B cell (primary cell): ENCODE measurements around the gene CCDC7. TPM values are rescaled to one million over a fixed set of nuclear protein-coding genes. Genes with fewer than 3 reads are reported as not detected.
"Not testable (repeated sequence)": the region's sequence is repeated elsewhere in the genome, so short reads cannot be mapped to it uniquely, and the experiment has no call there.

Experiments
- ATAC-seq: fragments of 200-7000 bp; cut with Tn5 transposase; one replicate; pipeline ENCODE4 v1.10.0; 2021; ENCODE audit warnings: low read depth, mild to moderate bottlenecking, moderate number of reproducible peaks, moderate library complexity
- CTCF ChIA-PET: fragments of 350-600 bp; sonication (Branson Sonifier 250); formaldehyde crosslinking; loops from one replicate; lab custom pipeline; 2021; ENCODE audit warnings: antibody characterized with exemption, inconsistent platforms; lab: Charles Lee
- POLR2A ChIA-PET: fragments of 350-600 bp; sonication (Branson Sonifier 250); formaldehyde crosslinking; loops from one replicate; lab custom pipeline; 2021; ENCODE audit warnings: antibody characterized with exemption; lab: Charles Lee
- DNase-seq: peaks from one replicate; pipeline ENCODE4 v3.0.0; 2013
- H2AFZ ChIP-seq: 2 replicates; pipeline ENCODE4 v1.6.1; 2012; ENCODE audit warnings: mild to moderate bottlenecking, low read depth, low read length; ENCODE audit not compliant: insufficient read depth, poor library complexity, severe bottlenecking
- H3K27ac ChIP-seq, 2 donors: 1 replicate in 1 of 2; 2 replicates in 1 of 2; pipeline ENCODE4 v1.5.1; 2012 to 2013; ENCODE audit warnings: low read length in 2 of 2, mild to moderate bottlenecking in 2 of 2, moderate library complexity in 1 of 2
- H3K27me3 ChIP-seq, 4 experiments: fragments of 200-600 bp in 1 of 4; sonication (generic) in 1 of 4; replicated peaks in 1 of 4; 1 replicate in 2 of 4; 2 replicates in 2 of 4; pipeline versions ENCODE4 v1.6.1 to v1.7.0; 2013 to 2016; ENCODE audit warnings: low read length in 3 of 4, mild to moderate bottlenecking in 2 of 4, mixed read lengths in 1 of 4, moderate library complexity in 1 of 4; ENCODE audit not compliant: insufficient read depth in 4 of 4, control insufficient read depth in 3 of 4; ENCODE audit errors: control extremely low read depth in 1 of 4
- H3K36me3 ChIP-seq, 2 experiments: replicated peaks in 1 of 2; 1 replicate in 1 of 2; 2 replicates in 1 of 2; pipeline versions ENCODE4 v1.6.1 to v1.7.1; 2013; ENCODE audit warnings: low read length in 1 of 2; ENCODE audit not compliant: insufficient read depth in 2 of 2, control insufficient read depth in 1 of 2; ENCODE audit errors: control extremely low read depth in 1 of 2, extremely low read depth in 1 of 2
- H3K4me1 ChIP-seq, 2 donors: fragments of 200-600 bp in 1 of 2; sonication (generic) in 1 of 2; 1 replicate in 1 of 2; 2 replicates in 1 of 2; pipeline versions ENCODE4 v1.5.1 to v1.6.1; 2013 to 2017; ENCODE audit warnings: low read length in 2 of 2; ENCODE audit not compliant: control insufficient read depth in 2 of 2, insufficient read depth in 2 of 2
- H3K4me2 ChIP-seq: replicated peaks from 2 replicates; pipeline ENCODE3; 2012; ENCODE audit warnings: mild to moderate bottlenecking, low read depth, low read length; ENCODE audit not compliant: poor library complexity, severe bottlenecking
- H3K4me3 ChIP-seq, 5 experiments: fragments of 200-600 bp in 1 of 5; sonication (generic) in 1 of 5; 1 replicate in 3 of 5; 2 replicates in 2 of 5; pipeline versions ENCODE4 v1.5.1 to v1.7.0; 2011 to 2016; ENCODE audit warnings: low read length in 4 of 5, mild to moderate bottlenecking in 4 of 5, low read depth in 2 of 5, control low read depth in 1 of 5, moderate library complexity in 1 of 5; ENCODE audit not compliant: insufficient read depth in 1 of 5; ENCODE audit errors: control extremely low read depth in 1 of 5, extremely low read depth in 1 of 5
- H3K79me2 ChIP-seq: fragments of 200-600 bp; sonication (generic); one replicate; pipeline ENCODE4 v1.6.0; 2016; ENCODE audit warnings: low read length; ENCODE audit not compliant: control insufficient read depth, insufficient read depth
- H3K9ac ChIP-seq: fragments of 200-600 bp; sonication (generic); 2 replicates; pipeline ENCODE4 v1.6.1; 2017; ENCODE audit warnings: mild to moderate bottlenecking, low read length, moderate library complexity
- H3K9me3 ChIP-seq, 3 donors: one replicate each; pipeline versions ENCODE4 v1.6.1 to v1.7.1; 2013; ENCODE audit warnings: low read length in 2 of 3; ENCODE audit not compliant: control insufficient read depth in 2 of 3, insufficient read depth in 1 of 3; ENCODE audit errors: control extremely low read depth in 1 of 3
- H4K20me1 ChIP-seq: 2 replicates; pipeline ENCODE4 v1.6.0; 2012; ENCODE audit warnings: mild to moderate bottlenecking, low read length; ENCODE audit not compliant: insufficient read depth, control insufficient read depth, poor library complexity, severe bottlenecking
- H3K27ac Mint-ChIP-seq: one replicate; pipeline ENCODE4 v1.8.0; 2021; ENCODE audit warnings: mixed read lengths
- H3K27me3 Mint-ChIP-seq: one replicate; pipeline ENCODE4 v1.8.0; 2021; ENCODE audit warnings: mixed read lengths
- H3K4me1 Mint-ChIP-seq: one replicate; pipeline ENCODE4 v1.8.0; 2021; ENCODE audit warnings: mixed read lengths
- H3K4me3 Mint-ChIP-seq: one replicate; pipeline ENCODE4 v1.8.0; 2021; ENCODE audit warnings: mixed read lengths
- H3K9me3 Mint-ChIP-seq: one replicate; pipeline ENCODE4 v1.8.0; 2022; ENCODE audit warnings: mixed read lengths; ENCODE audit not compliant: insufficient read depth
- CTCF ChIP-seq: fragments of 200-600 bp; IDR thresholded peaks from one replicate; pipeline ENCODE4 v1.8.0; 2022; ENCODE audit warnings: antibody characterized with exemption, mild to moderate bottlenecking
- EZH2 ChIP-seq: IDR thresholded peaks from 2 replicates; pipeline ENCODE4 v1.6.1; 2012; ENCODE audit warnings: borderline replicate concordance, low read depth, mild to moderate bottlenecking, moderate library complexity, low read length; ENCODE audit not compliant: insufficient read depth, poor library complexity, severe bottlenecking
- WGBS: methylation state at CpG from one replicate; pipeline ENCODE4 v1.1.5; 2013; ENCODE audit warnings: missing lambda C conversion rate; ENCODE audit not compliant: insufficient coverage; 5-methylcytosine and 5-hydroxymethylcytosine counted together
- intact Hi-C: fragments of 100-400 bp; cut with micrococcal nuclease; formaldehyde crosslinking; loops from one replicate; pipeline ENCODE4 v1.10.0; 2022
- polyA plus RNA-seq: library from polyadenylated mRNA; depleted of rRNA; stranded (reverse); fragments of >200 nt; gene quantifications from 2 replicates; pipeline ENCODE4 v1.2.3, GENCODE V29; 2012
- total RNA-seq, 2 donors: library from RNA; stranded (reverse); fragments of 120-200 nt in 1 of 2; gene quantifications; 1 replicate in 1 of 2; 2 replicates in 1 of 2; pipeline versions ENCODE4 v1.2.3 to v1.2.4, GENCODE V29; 2013 to 2022

The CCDC7 gene
- total and polyA plus RNA-seq, 2 donors (not counting 1 experiment from before 2014, with no cell fraction given), result 2.6 to 26.6 TPM

GRCh38 chr10:32646535-32646934 lies 200.6 kb downstream of the CCDC7 start:
- no peak for DNase-seq
- H3K4me2 ChIP-seq, result no peak overlapping the region
- H4K20me1 ChIP-seq, result no peaks in the 10 kb centered on the region
- ChIA-PET POLR2A (no interaction called here), CTCF (no interaction called here)
- H3K9me3 ChIP-seq, result peaks cover 0 to 21% (median 15%) of the 10 kb centered on the region in 3 donors
- Mint-ChIP-seq H3K4me3 (no peak overlapping the region), H3K9me3 (peaks cover 17% of the 10 kb centered on the region), H3K4me1 (peaks cover 7% of the 10 kb centered on the region), H3K27ac (no peak overlapping the region), H3K27me3 (no peaks in the 10 kb centered on the region)
- ATAC-seq, result no peak
- H3K79me2 ChIP-seq, result no peaks in the 10 kb centered on the region
- WGBS, result no CpG with 5 or more reads among the region's 1 CpG
- peaks cover 0 to 2% of the 10 kb centered on the region in 2 experiments for H3K36me3 ChIP-seq
- H3K27me3 ChIP-seq, result no peaks in the 10 kb centered on the region
- TF ChIP-seq CTCF (no peak), EZH2 (no peak)
- no peak overlapping the region for H2AFZ ChIP-seq
- no peak overlapping the region for H3K9ac ChIP-seq
- no peaks in the 10 kb centered on the region for H3K4me1 ChIP-seq
- intact Hi-C loops, result no loop called here
- no peak overlapping the region for H3K4me3 ChIP-seq
- H3K27ac ChIP-seq, result no peak overlapping the region

GRCh38 chr10:32650246-32650655 lies 204.3 kb downstream of the CCDC7 start:
- Histone ChIP-seq H3K27ac (no peak overlapping the region), H3K9me3 (peaks cover 1 to 29% (median 19%) of the 10 kb centered on the region in 3 donors), H4K20me1 (no peaks in the 10 kb centered on the region), H3K4me1 (no peaks in the 10 kb centered on the region), H3K4me3 (no peak overlapping the region), H3K4me2 (no peak overlapping the region), H2AFZ (no peak overlapping the region), H3K27me3 (no peaks in the 10 kb centered on the region), H3K79me2 (no peaks in the 10 kb centered on the region), H3K36me3 (peaks cover 0 to 2% of the 10 kb centered on the region in 2 experiments), H3K9ac (no peak overlapping the region)
- Mint-ChIP-seq H3K4me1 (peaks cover 7% of the 10 kb centered on the region), H3K9me3 (peaks cover 27% of the 10 kb centered on the region), H3K27me3 (no peaks in the 10 kb centered on the region), H3K27ac (no peak overlapping the region), H3K4me3 (no peak overlapping the region)
- intact Hi-C loops, result no loop called here
- TF ChIP-seq EZH2, result no peak
- no peak for TF ChIP-seq CTCF
- WGBS, result no CpG with 5 or more reads among the region's 1 CpG
- ChIA-PET POLR2A (no interaction called here), CTCF (no interaction called here)
- ATAC-seq (no peak), DNase-seq (no peak)

- H3K9ac ChIP-seq, H2AFZ ChIP-seq, H3K27ac ChIP-seq, H3K4me1 ChIP-seq, H3K27me3 Mint-ChIP-seq, H3K27me3 ChIP-seq, H4K20me1 ChIP-seq, H3K4me3 ChIP-seq, H3K4me1 Mint-ChIP-seq, H3K4me3 Mint-ChIP-seq, H3K79me2 ChIP-seq, CTCF ChIA-PET, H3K4me2 ChIP-seq, ATAC-seq, intact Hi-C loops, POLR2A ChIA-PET, H3K36me3 ChIP-seq, DNase-seq, H3K27ac Mint-ChIP-seq: not testable (repeated sequence)
- peaks cover 1 to 37% (median 21%) of the 10 kb centered on the region in 3 donors for H3K9me3 ChIP-seq
- WGBS, result no CpG with 5 or more reads among the region's 1 CpG
- peaks cover 20% of the 10 kb centered on the region for H3K9me3 Mint-ChIP-seq
Measured at GRCh38 chr10:32657430-32657829, 211.5 kb downstream of the CCDC7 start.
